H1 (cell line): ENCODE results near the gene TTYH2. TPM values are rescaled to one million over a fixed set of nuclear protein-coding genes. Genes with fewer than 3 reads are reported as not detected.

ENCODE experiments used
- CTCF ChIA-PET: fragments of 300-600 bp; sonication (Branson Sonifier 250); formaldehyde crosslinking; loops from one replicate; lab custom pipeline; 2021; ENCODE audit not compliant: partially characterized antibody; lab: Charles Lee
- POLR2A ChIA-PET: fragments of 300-600 bp; sonication (Branson Sonifier 250); formaldehyde crosslinking; loops from one replicate; lab custom pipeline; 2021; ENCODE audit warnings: inconsistent platforms; ENCODE audit not compliant: partially characterized antibody; lab: Charles Lee
- DNase-seq, 2 experiments: peaks; one replicate each; pipeline versions ENCODE4 v3.0.0 to v3.0.0-alpha.2; 2010 to 2022; ENCODE audit warnings: low spot score in 2 of 2, low read depth in 1 of 2, mixed read lengths in 1 of 2
- FAIRE-seq: peaks from 2 replicates; lab custom pipeline; 2011; peaks lifted over from hg19 to GRCh38; lab: Jason Lieb, UNC
- H2AFZ ChIP-seq: 2 replicates; pipeline ENCODE4 v1.8.1; 2012; ENCODE audit warnings: low read length, inconsistent platforms
- H2AK5ac ChIP-seq: 2 replicates; pipeline ENCODE4 v1.6.1; 2013; ENCODE audit warnings: low read depth, low read length
- H2BK120ac ChIP-seq: replicated peaks from 2 replicates; pipeline ENCODE3; 2013; ENCODE audit warnings: low read depth, low read length, inconsistent platforms
- H2BK12ac ChIP-seq: 2 replicates; pipeline ENCODE4 v1.6.1; 2013; ENCODE audit warnings: low read depth, low read length
- H2BK15ac ChIP-seq: 2 replicates; pipeline ENCODE4 v1.6.1; 2013; ENCODE audit warnings: low read length
- H2BK20ac ChIP-seq: 2 replicates; pipeline ENCODE4 v1.6.1; 2013; ENCODE audit warnings: low read length
- H2BK5ac ChIP-seq: 2 replicates; pipeline ENCODE4 v1.6.1; 2013; ENCODE audit warnings: low read depth, low read length
- H3K14ac ChIP-seq: 2 replicates; pipeline ENCODE4 v1.6.1; 2013; ENCODE audit warnings: inconsistent platforms; ENCODE audit not compliant: insufficient read length
- H3K18ac ChIP-seq: 2 replicates; pipeline ENCODE4 v1.6.1; 2013; ENCODE audit warnings: low read length; ENCODE audit errors: extremely low read depth
- H3K23ac ChIP-seq: 2 replicates; pipeline ENCODE4 v1.6.1; 2013; ENCODE audit warnings: inconsistent platforms; ENCODE audit not compliant: insufficient read length
- H3K23me2 ChIP-seq: 2 replicates; pipeline ENCODE4 v1.6.1; 2013; ENCODE audit warnings: low read depth, low read length
- H3K27ac ChIP-seq: 2 replicates; pipeline ENCODE4 v1.6.1; 2011; ENCODE audit warnings: low read depth, low read length, inconsistent platforms
- H3K27me3 ChIP-seq, 4 experiments: replicated peaks in 1 of 4; 1 replicate in 1 of 4; 2 replicates in 3 of 4; pipeline versions ENCODE4 v1.6.1 to v1.8.1; 2011 to 2013; ENCODE audit warnings: low read length in 3 of 4, mild to moderate bottlenecking in 3 of 4, inconsistent platforms in 2 of 4, mixed read lengths in 2 of 4, moderate library complexity in 1 of 4; ENCODE audit not compliant: control insufficient read depth in 3 of 4, insufficient read depth in 3 of 4; ENCODE audit errors: extremely low read depth in 1 of 4
- H3K36me3 ChIP-seq, 4 experiments: 2 replicates each; pipeline versions ENCODE4 v1.6.1 to v1.8.1; 2011 to 2013; ENCODE audit warnings: mild to moderate bottlenecking in 4 of 4, low read length in 3 of 4, moderate library complexity in 2 of 4, control low read depth in 1 of 4, inconsistent platforms in 1 of 4; ENCODE audit not compliant: insufficient read depth in 4 of 4, control insufficient read depth in 2 of 4
- H3K4ac ChIP-seq: replicated peaks from 2 replicates; pipeline ENCODE3; 2013; ENCODE audit warnings: low read length, low read depth, mixed read lengths, inconsistent platforms; ENCODE audit not compliant: insufficient read length
- H3K4me1 ChIP-seq, 4 experiments: replicated peaks in 1 of 4; 1 replicate in 1 of 4; 2 replicates in 3 of 4; pipeline versions ENCODE4 v1.6.1 to v1.8.1; 2011 to 2013; ENCODE audit warnings: low read length in 3 of 4, inconsistent platforms in 2 of 4, mixed read lengths in 1 of 4; ENCODE audit not compliant: insufficient read depth in 4 of 4, control insufficient read depth in 3 of 4
- H3K4me2 ChIP-seq, 2 experiments: 2 replicates each; pipeline versions ENCODE4 v1.6.1 to v1.8.1; 2011 to 2013; ENCODE audit warnings: low read depth in 2 of 2, low read length in 2 of 2, control low read depth in 1 of 2, inconsistent platforms in 1 of 2, mild to moderate bottlenecking in 1 of 2; ENCODE audit not compliant: insufficient read depth in 1 of 2
- H3K4me3 ChIP-seq, 4 experiments: fragments of 200-600, 300-600 bp in 1 of 4; sonication (generic), shearing (Covaris generic), sonication (Bioruptor Twin) in 1 of 4; 2 replicates each; pipeline versions ENCODE4 v1.5.1 to v1.8.1; 2011 to 2016; ENCODE audit warnings: low read length in 4 of 4, low read depth in 3 of 4, control low read depth in 2 of 4, inconsistent platforms in 2 of 4, mild to moderate bottlenecking in 2 of 4, mixed read lengths in 1 of 4, moderate library complexity in 1 of 4; ENCODE audit not compliant: insufficient read depth in 2 of 4; ENCODE audit errors: extremely low read depth in 1 of 4
- H3K56ac ChIP-seq: replicated peaks from 2 replicates; pipeline ENCODE3; 2013; ENCODE audit warnings: low read depth, mild to moderate bottlenecking, mixed read lengths, low read length, inconsistent platforms; ENCODE audit not compliant: insufficient read length
- H3K79me1 ChIP-seq: 2 replicates; pipeline ENCODE4 v1.6.1; 2013; ENCODE audit warnings: low read depth, low read length, control low read depth
- H3K79me2 ChIP-seq, 2 experiments: 2 replicates each; pipeline versions ENCODE4 v1.6.1 to v1.8.1; 2012 to 2013; ENCODE audit warnings: low read length in 2 of 2, mild to moderate bottlenecking in 2 of 2, inconsistent platforms in 1 of 2; ENCODE audit not compliant: insufficient read depth in 2 of 2, control insufficient read depth in 1 of 2
- H3K9ac ChIP-seq, 4 experiments: replicated peaks in 1 of 4; 1 replicate in 1 of 4; 2 replicates in 3 of 4; pipeline versions ENCODE4 v1.6.1 to v1.8.1; 2011 to 2013; ENCODE audit warnings: low read depth in 3 of 4, low read length in 3 of 4, control low read depth in 2 of 4, mild to moderate bottlenecking in 2 of 4, moderate library complexity in 2 of 4, inconsistent platforms in 1 of 4; ENCODE audit errors: extremely low read depth in 1 of 4
- H3K9me3 ChIP-seq, 2 experiments: 2 replicates each; pipeline versions ENCODE4 v1.6.1 to v1.8.1; 2012 to 2013; ENCODE audit warnings: mild to moderate bottlenecking in 2 of 2, moderate library complexity in 2 of 2, control low read depth in 1 of 2, inconsistent platforms in 1 of 2, low read depth in 1 of 2, low read length in 1 of 2, mixed read lengths in 1 of 2; ENCODE audit not compliant: insufficient read depth in 2 of 2
- H4K20me1 ChIP-seq, 2 experiments: replicated peaks in 1 of 2; 2 replicates each; pipeline versions ENCODE3 to v1.8.1; 2011 to 2013; ENCODE audit warnings: inconsistent platforms in 2 of 2, low read length in 2 of 2, mild to moderate bottlenecking in 1 of 2; ENCODE audit not compliant: insufficient read depth in 2 of 2, control insufficient read depth in 1 of 2
- H4K5ac ChIP-seq: 2 replicates; pipeline ENCODE4 v1.6.1; 2013; ENCODE audit warnings: low read length, low read depth, mixed read lengths, inconsistent platforms; ENCODE audit not compliant: insufficient read length
- H4K8ac ChIP-seq: 2 replicates; pipeline ENCODE4 v1.8.0; 2013; ENCODE audit warnings: mild to moderate bottlenecking, moderate library complexity, low read length, inconsistent platforms; ENCODE audit not compliant: insufficient read depth; ENCODE audit errors: extremely low read depth
- H4K91ac ChIP-seq: replicated peaks from 2 replicates; pipeline ENCODE3; 2013; ENCODE audit warnings: low read length, mixed read lengths, inconsistent platforms; ENCODE audit not compliant: insufficient read length
- CBX5 ChIP-seq: fragments of 300-800, 300-1000 bp; sonication (generic); IDR thresholded peaks from 2 replicates; pipeline ENCODE4 v1.7.1; 2016; ENCODE audit warnings: antibody characterized with exemption, low read length, low read depth
- CBX8 ChIP-seq: fragments of 300-800, 300-1000 bp; sonication (generic); IDR thresholded peaks from 2 replicates; pipeline ENCODE4 v1.7.1; 2016; ENCODE audit warnings: low read depth, low read length, borderline replicate concordance
- GABPA ChIP-seq: IDR thresholded peaks from 2 replicates; pipeline ENCODE4 v1.6.1; 2011; ENCODE audit warnings: mild to moderate bottlenecking, low read length, moderate library complexity, borderline replicate concordance; ENCODE audit not compliant: insufficient read depth
- GTF2F1 ChIP-seq: IDR thresholded peaks from 2 replicates; pipeline ENCODE4 v1.6.1; 2012; ENCODE audit warnings: low read depth, low read length, improper control_type of control experiment, borderline replicate concordance
- KDM1A ChIP-seq: fragments of 200-600, 300-600 bp; sonication (generic); IDR thresholded peaks from 2 replicates; pipeline ENCODE4 v1.7.1; 2016; ENCODE audit warnings: mild to moderate bottlenecking, low read length, borderline replicate concordance
- POLR2A ChIP-seq, 2 experiments: IDR thresholded peaks; 1 replicate in 1 of 2; 2 replicates in 1 of 2; pipeline ENCODE4 v1.6.1; 2011; ENCODE audit warnings: low read depth in 2 of 2, low read length in 2 of 2, mild to moderate bottlenecking in 2 of 2; ENCODE audit errors: control extremely low read depth in 1 of 2
- SIRT6 ChIP-seq: IDR thresholded peaks from one replicate; pipeline ENCODE4 v1.7.1; 2012; ENCODE audit warnings: low read length, inconsistent platforms
- SIX5 ChIP-seq: IDR thresholded peaks from 2 replicates; pipeline ENCODE4 v1.6.1; 2011; ENCODE audit warnings: mild to moderate bottlenecking, low read depth, low read length
- SUZ12 ChIP-seq: fragments of 200-600 bp; sonication (generic); IDR thresholded peaks from 2 replicates; pipeline ENCODE4 v1.6.1; 2012; ENCODE audit warnings: mild to moderate bottlenecking, inconsistent platforms, low read length, moderate library complexity, mixed read lengths
- TEAD4 ChIP-seq: IDR thresholded peaks from 2 replicates; pipeline ENCODE4 v1.6.1; 2012; ENCODE audit warnings: low read depth, low read length, inconsistent platforms, mixed read lengths
- WGBS, 2 experiments: shearing (Covaris generic) in 1 of 2; methylation state at CpG; one replicate each; pipeline versions ENCODE4 v1.1.6 to v1.1.7; 2013 to 2015; ENCODE audit warnings: low lambda C conversion rate in 2 of 2, mixed read lengths in 2 of 2, inconsistent platforms in 1 of 2, low coverage in 1 of 2, missing lambda C conversion rate in 1 of 2; ENCODE audit not compliant: insufficient replicate concordance in 2 of 2, insufficient coverage in 1 of 2, insufficient read length in 1 of 2; ENCODE audit errors: extremely low coverage in 1 of 2, missing lambda C conversion rate in 1 of 2; 5-methylcytosine and 5-hydroxymethylcytosine counted together
- polyA plus RNA-seq, 7 experiments: library from polyadenylated mRNA; depleted of rRNA in 3 of 7; stranded (reverse) in 5 of 7; unstranded in 2 of 7; fragments of >200 nt in 5 of 7; fragments of 200-250 nt in 2 of 7; gene quantifications; 1 replicate in 5 of 7; 2 replicates in 1 of 7; 4 replicates in 1 of 7; pipeline versions ENCODE4 v1.2.1 to v1.2.3, GENCODE V29; 2011 to 2013; ENCODE audit warnings: missing spikeins in 2 of 7, mixed read lengths in 2 of 7
- total RNA-seq: library from RNA; stranded (reverse); fragmentation: NEBNext Ultra II Directional; extraction: Animal tissue kit (Norgen Biotek cat#: 25700); gene quantifications from 2 replicates; pipeline ENCODE4 v1.2.1, GENCODE V29; 2021

Gene TTYH2
- total and polyA plus RNA-seq, 2 of the 8 experiments (the other 6 are each of a cell fraction or from before 2014, with no cell fraction given): 3.2 to 9.2 TPM

GRCh38 chr17:74244128-74244527 is 30.8 kb downstream of the TTYH2 start:
- H2BK20ac ChIP-seq: no peak overlapping the region
- TF ChIP-seq GTF2F1: no peak
- no peak for TF ChIP-seq CBX8
- TF ChIP-seq POLR2A (IDR thresholded peaks at IDR 0.05; ENCODE audit: control extremely low read depth in 1 of 2, low read depth in 2 of 2, low read length in 2 of 2): no peak
- no peak for TF ChIP-seq CBX5
- TF ChIP-seq GABPA: no peak
- no peak for TF ChIP-seq SIRT6
- TF ChIP-seq KDM1A: no peak
- no peak for TF ChIP-seq SIX5
- TF ChIP-seq SUZ12: no peak
- TF ChIP-seq TEAD4: no peak
- TF ChIP-seq, all 59 proteins: peak for 0
- Histone ChIP-seq H3K23ac (no peak overlapping the region), H4K20me1 (no peaks in the 10 kb centered on the region), H2AK5ac (no peak overlapping the region), H3K4me2 (no peak overlapping the region; a peak in 1 of 4 replicates), H3K4ac (no peak overlapping the region), H3K4me3 (no peak overlapping the region), H3K56ac (no peak overlapping the region), H2AFZ (no peak overlapping the region), H3K18ac (no peak overlapping the region), H3K9ac (no peak overlapping the region), H2BK15ac (no peak overlapping the region; the same call in 1 of the 2 replicates), H3K14ac (no peak overlapping the region), H3K27me3 (no peaks in the 10 kb centered on the region), H4K91ac (peak overlapping the region; percentile 58), H4K8ac (no peak overlapping the region; the same call in 1 of the 2 replicates), H2BK12ac (peak overlapping the region; percentile 68; the same call in 1 of the 2 replicates), H2BK5ac (no peak overlapping the region; the same call in 1 of the 2 replicates), H3K79me2 (no peaks in the 10 kb centered on the region), H3K4me1 (peaks cover 11 to 27% (median 16%) of the 10 kb centered on the region in 4 experiments), H3K79me1 (no peaks in the 10 kb centered on the region), H4K5ac (no peak overlapping the region), H2BK120ac (no peak overlapping the region), H3K9me3 (0 out of 4 replicates have a peak, but pooled peaks cover 0 to 4% of the 10 kb centered on the region in 2 experiments), H3K23me2 (no peaks in the 10 kb centered on the region), H3K27ac (no peak overlapping the region), H3K36me3 (no peaks in the 10 kb centered on the region)
- DNase-seq (no peak), FAIRE-seq (no peak)
- CTCF ChIA-PET: interaction anchor here (1.1 to 2.6 kb wide), 6 partner anchors 10 to 57 kb away, joined by 3 to 7 read pairs (median 4); partner anchors contain the start of gene RPL38
- POLR2A ChIA-PET: interaction anchor here (0.9 to 8.2 kb wide), 4 partner anchors 10 to 33 kb away, joined by 3 to 61 read pairs (median 5); partner anchors contain the start of gene TTYH2
- 89% methylated on average over 6 of the region's 10 CpGs; no CpG with 5 or more reads in 1 of the 2 experiments for WGBS, 2 experiments
